Measurements from ENCODE around the gene PRKCE. TPM values are rescaled to one million over a fixed set of nuclear protein-coding genes. Genes with fewer than 3 reads are reported as not detected.

PRKCE gene
- total RNA-seq, 6 experiments from 2014 or later, result 5.2 to 18.8 (median 11.0) TPM

GRCh38 chr2:46183426-46183825, 532.0 kb downstream of the PRKCE start:
- 97% methylated on average over 4 of the region's 4 CpGs for WGBS (ENCODE audit: insufficient coverage, low coverage, low lambda C conversion rate, missing lambda C conversion rate)
- ATAC-seq, result no peak
- H3K27me3 ChIP-seq, result no peaks in the 10 kb centered on the region
- H3K4me1 ChIP-seq, result peaks cover 0 to 15% (median 6%) of the 10 kb centered on the region in 4 donors
- TF ChIP-seq POLR2A (IDR thresholded peaks at IDR 0.05), result no peak
- no peak for TF ChIP-seq CTCF (IDR thresholded peaks at IDR 0.05)
- no peak overlapping the region for H3K27ac ChIP-seq
- intact Hi-C loops (cut with DNase I), result no loop called here
- no peak overlapping the region for H3K4me3 ChIP-seq
- H3K36me3 ChIP-seq, result no peaks in the 10 kb centered on the region
- no peaks in the 10 kb centered on the region for H3K9me3 ChIP-seq
- DNase-seq, result peak in 1 of 3 donors; percentile 37

- TF ChIP-seq CTCF (IDR thresholded peaks at IDR 0.05) (no peak), POLR2A (IDR thresholded peaks at IDR 0.05) (no peak)
- Histone ChIP-seq H3K36me3 (no peaks in the 10 kb centered on the region), H3K4me3 (no peak overlapping the region), H3K9me3 (no peaks in the 10 kb centered on the region), H3K27ac (no peak overlapping the region), H3K4me1 (peaks cover 0 to 15% (median 6%) of the 10 kb centered on the region in 4 donors), H3K27me3 (no peaks in the 10 kb centered on the region)
- intact Hi-C loops (cut with DNase I), result no loop called here
- DNase-seq (peak in 1 of 3 donors; percentile 39), ATAC-seq (no peak)
- WGBS (ENCODE audit: insufficient coverage, low coverage, low lambda C conversion rate, missing lambda C conversion rate), result 82% methylated on average over 9 of the region's 12 CpGs
These were observed 533.5 kb downstream of the PRKCE start for GRCh38 chr2:46184794-46185583.

- TF ChIP-seq POLR2A (IDR thresholded peaks at IDR 0.05) (no peak), CTCF (IDR thresholded peaks at IDR 0.05) (no peak)
- peak; percentile 49 to 85 (median 80) for DNase-seq
- H3K4me1 ChIP-seq, result peaks cover 0 to 15% (median 6%) of the 10 kb centered on the region in 4 donors
- intact Hi-C loops (cut with DNase I), result no loop called here
- H3K36me3 ChIP-seq, result no peaks in the 10 kb centered on the region
- ATAC-seq, result peak; percentile 94 to 98 (median 96)
- WGBS (ENCODE audit: insufficient coverage, low coverage, low lambda C conversion rate, missing lambda C conversion rate), result 25% methylated on average over 5 of the region's 6 CpGs
- no peak overlapping the region for H3K4me3 ChIP-seq
- no peaks in the 10 kb centered on the region for H3K9me3 ChIP-seq
- H3K27me3 ChIP-seq, result no peaks in the 10 kb centered on the region
- peak overlapping the region; percentile 49 to 59 (median 49) for H3K27ac ChIP-seq
These were observed 535.7 kb downstream of the PRKCE start for GRCh38 chr2:46187112-46187618.

GRCh38 chr2:46188041-46188716, 536.7 kb downstream of the PRKCE start:
- Histone ChIP-seq H3K36me3 (no peaks in the 10 kb centered on the region), H3K4me1 (peaks cover 0 to 15% (median 6%) of the 10 kb centered on the region in 4 donors), H3K27me3 (no peaks in the 10 kb centered on the region), H3K4me3 (no peak overlapping the region), H3K9me3 (no peaks in the 10 kb centered on the region), H3K27ac (no peak overlapping the region)
- no peak for TF ChIP-seq POLR2A (IDR thresholded peaks at IDR 0.05)
- TF ChIP-seq CTCF (IDR thresholded peaks at IDR 0.05), result no peak
- peak in 1 of 3 donors; percentile 43 for DNase-seq
- intact Hi-C loops (cut with DNase I), result no loop called here
- no peak for ATAC-seq
- 91% methylated on average over 4 of the region's 7 CpGs for WGBS (ENCODE audit: insufficient coverage, low coverage, low lambda C conversion rate, missing lambda C conversion rate)
